ENCODE results near the gene EDNRA.

EDNRA gene

DNA sequence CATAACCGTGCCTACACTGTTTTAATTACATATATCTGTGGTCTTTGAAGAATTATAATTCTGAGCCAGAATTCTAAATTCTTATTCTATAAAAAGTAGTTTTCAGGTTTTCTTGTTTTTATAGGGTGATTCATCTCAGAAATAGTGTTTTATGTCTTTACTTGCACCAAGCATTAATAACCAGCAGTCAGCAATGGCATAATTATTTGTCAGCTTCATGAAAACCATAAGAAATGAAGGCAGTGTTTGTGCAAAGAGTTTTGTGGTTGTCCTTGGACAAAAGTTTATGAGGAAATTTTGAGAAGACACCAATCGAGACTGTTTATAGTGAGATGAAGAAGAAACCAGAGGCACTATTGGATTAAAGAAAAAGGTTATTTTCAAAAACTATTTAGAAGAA is 37.2 kb downstream of the EDNRA start:
- Mint-ChIP-seq H3K9me3 (no peaks in the 10 kb centered on the region), H3K27ac (no peak overlapping the region), H3K4me1 (no peaks in the 10 kb centered on the region), H3K27me3 (peaks cover 10% of the 10 kb centered on the region), H3K4me3 (no peak overlapping the region)
- ATAC-seq (no peak), DNase-seq (no peak)

DNA sequence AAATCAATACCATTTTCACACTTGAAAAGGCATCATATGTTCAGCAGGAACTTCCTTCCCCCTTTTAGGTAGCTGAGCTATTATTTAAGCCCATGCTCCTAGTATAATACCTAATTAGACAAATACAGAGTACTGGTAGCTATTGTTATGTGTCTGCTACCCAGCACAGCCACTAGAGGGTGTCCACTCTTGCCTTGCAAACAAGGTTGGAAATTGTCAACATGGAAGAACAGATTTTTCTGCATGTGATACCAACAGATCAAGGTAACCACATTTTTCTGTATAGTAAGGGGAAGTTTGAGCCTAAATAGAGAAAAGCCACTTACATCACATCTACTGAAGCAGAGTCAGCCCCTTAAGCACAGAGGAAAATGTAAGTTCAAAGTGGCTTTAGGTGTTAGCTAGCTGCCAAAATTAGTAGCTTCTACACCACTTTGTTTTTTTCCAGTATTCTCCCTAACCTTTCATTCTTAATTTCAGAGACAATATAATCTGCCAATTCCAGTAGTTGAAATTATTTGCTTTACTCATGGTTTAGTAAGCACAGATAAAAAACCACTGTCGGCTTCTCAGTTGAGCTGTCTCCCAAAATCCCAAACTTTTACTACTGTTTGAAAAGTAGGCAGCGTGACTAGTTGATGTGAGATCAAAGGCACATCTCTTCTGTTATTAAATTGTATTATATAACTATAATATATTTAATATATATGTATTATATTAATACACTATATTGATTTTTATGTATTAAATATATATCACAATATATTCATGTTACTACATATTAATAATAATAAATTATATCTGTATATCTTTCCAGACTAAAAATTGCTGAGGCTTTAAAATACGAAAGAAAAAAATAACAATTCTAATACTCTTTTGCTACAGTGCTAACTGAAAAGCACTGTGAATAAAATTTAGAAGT is 38.2 kb downstream of the EDNRA start:
- H3K27me3 Mint-ChIP-seq = peaks cover 7% of the 10 kb centered on the region
- H3K4me3 Mint-ChIP-seq = no peak overlapping the region
- ATAC-seq (peak; percentile 80), DNase-seq (peak; percentile 22 to 46)
- H3K9me3 Mint-ChIP-seq = no peaks in the 10 kb centered on the region
- no peak overlapping the region for H3K27ac Mint-ChIP-seq
- no peaks in the 10 kb centered on the region for H3K4me1 Mint-ChIP-seq

DNA sequence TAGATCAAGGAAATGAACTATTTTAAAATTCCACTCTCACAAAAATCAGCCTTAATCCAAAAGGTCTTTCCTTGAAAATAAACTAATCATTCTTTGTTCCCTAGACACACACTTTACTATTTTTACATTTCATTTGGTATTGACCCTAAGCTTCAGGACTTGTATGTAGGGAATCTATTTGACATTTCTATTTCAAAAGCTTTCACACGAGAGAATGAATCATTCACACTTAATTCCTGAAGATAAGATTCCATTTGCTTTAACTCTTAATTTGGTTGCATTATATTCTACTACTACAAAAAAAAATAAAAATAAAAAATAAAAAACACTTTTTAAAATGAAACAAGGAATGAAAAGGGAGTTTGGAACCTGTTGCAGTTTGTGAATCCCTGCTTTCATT is 43.7 kb downstream of the EDNRA start:
- H3K27ac Mint-ChIP-seq = no peak overlapping the region
- H3K9me3 Mint-ChIP-seq = no peaks in the 10 kb centered on the region
- ATAC-seq (no peak), DNase-seq (no peak)
- H3K4me3 Mint-ChIP-seq = no peak overlapping the region
- no peaks in the 10 kb centered on the region for H3K4me1 Mint-ChIP-seq
- peaks cover 26% of the 10 kb centered on the region for H3K27me3 Mint-ChIP-seq

DNA sequence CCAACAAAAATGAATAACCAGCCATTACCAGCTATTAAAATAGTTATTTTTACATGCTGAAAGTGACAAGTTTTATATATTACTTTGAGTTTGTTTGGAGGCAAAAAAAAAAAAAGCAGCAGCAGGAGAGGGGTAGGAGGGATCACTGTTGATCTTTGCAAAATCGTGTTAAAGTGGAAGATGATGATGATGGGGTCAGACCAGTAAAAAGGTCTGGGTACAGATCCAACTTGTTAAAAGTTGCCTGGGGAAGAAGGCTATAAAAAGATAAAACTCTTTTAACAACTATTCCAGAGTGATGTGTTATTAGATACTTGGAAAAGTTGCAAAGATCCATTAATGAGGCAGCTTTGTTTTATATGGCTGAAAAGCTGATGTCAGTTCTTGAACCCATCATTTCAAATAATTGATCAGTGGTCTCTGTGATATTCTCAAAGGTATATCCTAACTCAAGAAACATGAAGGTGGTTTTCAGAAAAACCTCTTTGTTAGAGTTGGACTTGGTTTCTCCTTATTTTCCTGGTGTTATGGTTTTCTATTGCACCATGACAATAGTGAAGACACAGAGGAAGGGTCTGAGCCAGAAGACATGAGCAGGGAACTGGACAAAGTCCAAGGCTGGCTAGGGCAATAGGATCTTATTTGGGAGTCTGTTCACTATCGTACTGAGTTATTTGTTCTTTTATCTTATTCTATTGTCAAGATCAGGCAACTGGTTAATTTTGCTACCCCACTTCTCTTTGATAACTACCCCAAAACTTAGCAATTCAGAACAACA is 44.8 kb downstream of the EDNRA start:
- Mint-ChIP-seq H3K27ac (no peak overlapping the region), H3K4me3 (no peak overlapping the region), H3K27me3 (peaks cover 21% of the 10 kb centered on the region), H3K4me1 (no peaks in the 10 kb centered on the region), H3K9me3 (no peaks in the 10 kb centered on the region)
- no peak for DNase-seq
- no peak for ATAC-seq

DNA sequence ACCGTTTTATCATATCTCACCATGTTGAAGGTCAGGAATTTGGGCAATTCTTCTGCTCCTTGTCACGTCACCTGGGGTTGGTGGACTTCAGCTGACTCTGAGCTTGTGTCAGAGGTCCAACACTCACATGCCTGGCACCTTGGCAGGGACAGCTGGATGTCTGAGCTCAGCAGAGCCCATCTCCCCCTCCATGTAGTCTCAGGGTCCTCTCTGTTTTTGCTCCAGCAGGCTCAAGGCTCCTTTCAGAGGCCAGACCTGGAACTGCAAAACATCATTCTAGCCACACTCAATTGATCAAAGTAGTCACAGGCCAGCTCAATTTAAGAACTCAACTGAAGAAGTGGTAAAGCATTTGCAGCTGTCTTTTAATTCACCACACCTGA is 45.4 kb downstream of the EDNRA start:
- Mint-ChIP-seq H3K9me3 (no peaks in the 10 kb centered on the region), H3K27me3 (peaks cover 21% of the 10 kb centered on the region), H3K4me1 (no peaks in the 10 kb centered on the region), H3K4me3 (no peak overlapping the region), H3K27ac (no peak overlapping the region)
- no peak for DNase-seq
- no peak for ATAC-seq

DNA sequence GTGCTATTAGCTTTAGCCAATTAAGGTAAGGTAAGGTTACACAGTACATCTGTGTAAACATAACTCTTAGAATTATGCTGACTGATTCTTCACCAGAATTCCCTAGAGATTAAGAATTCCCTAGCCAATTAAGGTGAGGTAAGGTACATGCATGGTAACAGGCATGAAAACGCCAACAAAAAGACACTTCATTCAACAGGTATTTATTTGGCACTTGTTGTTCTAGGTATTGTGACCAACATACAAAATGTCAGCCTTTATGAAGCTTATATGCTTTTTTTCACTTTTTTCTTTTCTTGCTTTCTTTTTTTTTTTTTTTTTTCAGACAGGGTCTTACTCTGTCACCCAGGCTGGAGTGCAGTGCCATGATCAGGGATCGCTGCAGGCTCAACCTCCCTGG is 47.2 kb downstream of the EDNRA start:
- no peaks in the 10 kb centered on the region for H3K9me3 Mint-ChIP-seq
- H3K27ac Mint-ChIP-seq = no peak overlapping the region
- ATAC-seq (no peak), DNase-seq (no peak)
- H3K4me1 Mint-ChIP-seq = no peaks in the 10 kb centered on the region
- no peak overlapping the region for H3K4me3 Mint-ChIP-seq
- H3K27me3 Mint-ChIP-seq = peaks cover 21% of the 10 kb centered on the region

DNA sequence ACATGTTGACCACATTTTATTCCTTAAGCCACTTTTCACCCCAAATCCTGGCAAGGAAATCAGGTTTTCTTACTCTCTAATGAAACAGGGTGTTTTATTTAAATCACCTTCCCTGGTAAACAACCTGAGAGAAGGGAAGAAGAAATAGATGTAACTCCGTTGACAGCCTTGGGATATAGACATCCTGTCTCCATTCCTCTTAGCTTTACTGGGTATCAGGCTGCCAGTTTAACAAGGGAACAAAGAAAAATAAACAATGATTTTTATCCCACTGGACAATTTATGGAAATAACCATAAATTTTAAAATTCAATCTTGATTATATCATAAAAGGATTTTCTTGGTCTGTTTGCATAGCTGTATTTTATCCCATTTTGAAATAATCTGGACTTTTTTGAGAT is 49.2 kb downstream of the EDNRA start:
- DNase-seq (no peak), ATAC-seq (no peak)
- Mint-ChIP-seq H3K27me3 (peaks cover 28% of the 10 kb centered on the region), H3K27ac (no peak overlapping the region), H3K4me3 (no peak overlapping the region), H3K9me3 (no peaks in the 10 kb centered on the region), H3K4me1 (no peaks in the 10 kb centered on the region)

DNA sequence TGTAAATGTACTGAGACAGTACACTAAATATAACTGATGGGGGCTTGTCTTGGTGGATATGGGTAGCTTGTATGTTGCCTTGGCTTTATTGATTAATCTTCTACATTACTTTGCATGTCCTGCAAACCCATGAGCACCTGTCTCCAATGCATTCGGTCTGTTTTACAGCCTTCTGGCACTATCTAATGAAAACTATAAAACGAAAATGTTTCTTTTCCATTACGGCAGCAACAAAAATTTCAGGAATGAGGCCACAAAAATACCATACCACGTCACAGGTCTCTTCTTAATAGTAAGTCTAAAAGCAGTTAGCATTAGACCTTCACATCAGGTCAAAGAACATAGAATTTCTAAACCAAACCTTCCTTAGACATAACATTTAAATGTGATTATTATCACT is 49.8 kb downstream of the EDNRA start:
- Mint-ChIP-seq H3K27ac (no peak overlapping the region), H3K27me3 (peaks cover 27% of the 10 kb centered on the region), H3K9me3 (no peaks in the 10 kb centered on the region), H3K4me3 (no peak overlapping the region), H3K4me1 (no peaks in the 10 kb centered on the region)
- DNase-seq (no peak), ATAC-seq (no peak)

DNA sequence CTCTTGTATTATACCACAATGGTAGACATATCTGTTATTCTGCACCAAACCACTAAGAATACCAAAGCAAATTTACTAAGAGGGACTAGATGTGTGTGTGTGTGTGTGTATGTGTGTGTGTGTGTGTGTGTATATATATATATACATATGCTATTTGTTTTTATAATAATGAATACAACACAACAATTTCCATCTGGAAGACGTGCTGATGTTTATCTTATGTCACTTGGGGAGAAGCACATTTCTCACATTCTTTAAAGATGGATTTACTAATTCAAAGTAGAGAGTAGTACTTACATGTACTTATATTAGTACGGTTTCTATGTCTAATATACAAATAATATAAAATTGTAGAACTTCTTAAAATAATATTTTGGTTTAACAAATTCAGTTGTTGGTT is 52.0 kb downstream of the EDNRA start:
- ATAC-seq = no peak
- no peak for DNase-seq
- Mint-ChIP-seq H3K27ac (no peak overlapping the region), H3K4me1 (no peaks in the 10 kb centered on the region), H3K27me3 (peaks cover 20% of the 10 kb centered on the region), H3K9me3 (no peaks in the 10 kb centered on the region), H3K4me3 (no peak overlapping the region)

DNA sequence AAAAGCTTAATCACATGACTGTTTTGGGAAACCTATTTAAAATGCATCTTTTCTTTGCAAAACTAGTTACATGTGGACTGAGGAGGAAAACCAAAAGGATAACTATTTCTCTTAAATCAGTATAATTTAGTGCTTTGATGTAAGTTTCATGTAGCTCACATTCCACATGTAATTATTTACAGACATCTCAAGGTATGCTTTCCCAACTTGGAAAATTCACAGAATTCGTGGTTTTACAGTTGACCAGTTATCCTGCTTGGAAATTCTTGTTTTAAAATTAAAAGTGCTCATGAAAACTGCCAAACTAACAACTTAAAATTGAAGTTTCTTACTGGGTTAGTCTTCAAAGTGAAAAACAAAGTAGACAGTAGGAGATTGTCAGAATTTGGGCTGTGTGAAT is 52.4 kb downstream of the EDNRA start:
- no peak overlapping the region for H3K4me3 Mint-ChIP-seq
- no peaks in the 10 kb centered on the region for H3K4me1 Mint-ChIP-seq
- no peak overlapping the region for H3K27ac Mint-ChIP-seq
- peaks cover 17% of the 10 kb centered on the region for H3K27me3 Mint-ChIP-seq
- no peak for DNase-seq
- ATAC-seq = no peak
- H3K9me3 Mint-ChIP-seq = no peaks in the 10 kb centered on the region

DNA sequence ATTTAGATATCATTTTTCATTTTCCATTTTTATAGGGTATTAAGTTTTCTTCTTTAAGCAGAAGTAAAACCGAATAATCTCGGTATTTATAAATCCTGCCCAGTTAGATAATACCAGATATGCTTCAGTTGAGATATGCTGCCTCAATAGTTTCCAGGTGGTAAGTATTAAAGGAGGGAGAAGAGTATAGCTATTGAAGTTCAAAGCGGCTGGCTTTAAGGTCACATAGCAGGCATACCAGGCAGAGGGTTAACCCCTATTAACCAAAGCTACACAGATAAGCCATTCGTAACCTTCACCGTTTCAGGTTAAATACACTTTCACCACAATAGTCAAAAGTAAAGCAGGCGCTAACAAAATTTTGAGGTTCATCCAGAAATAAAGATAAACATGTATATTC is 54.2 kb downstream of the EDNRA start:
- DNase-seq (no peak), ATAC-seq (no peak)
- H3K9me3 Mint-ChIP-seq = no peaks in the 10 kb centered on the region
- H3K4me3 Mint-ChIP-seq = no peak overlapping the region
- no peak overlapping the region for H3K27ac Mint-ChIP-seq
- H3K4me1 Mint-ChIP-seq = no peaks in the 10 kb centered on the region
- H3K27me3 Mint-ChIP-seq = peaks cover 20% of the 10 kb centered on the region

DNA sequence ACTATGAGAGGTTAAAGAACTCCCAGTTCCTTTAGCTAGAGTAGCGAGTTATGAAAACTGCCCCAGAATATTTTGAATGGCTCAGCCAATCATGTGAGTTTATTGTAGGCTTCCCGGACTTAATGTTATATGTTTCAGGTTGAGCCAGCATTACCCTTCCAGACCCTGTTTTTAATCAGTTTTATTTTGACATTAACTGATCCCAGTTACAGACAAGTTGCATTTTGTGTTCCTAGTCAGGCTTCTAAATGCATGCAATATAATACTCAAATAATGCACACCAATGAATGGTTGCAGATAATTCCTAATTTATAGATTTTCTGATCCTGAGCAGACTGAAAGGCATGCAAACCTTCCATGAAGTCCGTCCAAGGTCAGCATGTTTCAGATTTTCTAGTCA is 57.8 kb downstream of the EDNRA start:
- Mint-ChIP-seq H3K27ac (no peak overlapping the region), H3K4me3 (no peak overlapping the region), H3K9me3 (no peaks in the 10 kb centered on the region), H3K4me1 (no peaks in the 10 kb centered on the region), H3K27me3 (peaks cover 18% of the 10 kb centered on the region)
- DNase-seq = no peak
- ATAC-seq = no peak

DNA sequence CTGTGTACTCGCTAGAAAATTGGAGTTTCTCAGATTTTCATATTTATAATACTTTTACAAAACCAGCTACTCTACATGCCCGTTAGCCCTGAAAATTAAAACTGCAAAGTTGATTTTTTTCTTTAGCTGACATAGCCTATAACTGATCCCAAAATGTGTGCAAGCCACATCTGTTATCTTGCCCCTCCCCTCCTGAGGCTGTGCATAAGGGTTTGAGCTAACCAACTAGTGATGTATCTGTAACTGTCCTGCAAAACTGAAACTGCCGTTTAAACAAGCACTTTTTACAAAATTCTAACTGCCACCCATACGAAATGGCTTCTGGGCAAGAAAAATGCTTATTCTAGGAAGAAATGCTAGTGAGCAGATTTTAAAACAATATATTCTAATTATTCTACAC is 59.1 kb downstream of the EDNRA start:
- DNase-seq (no peak), ATAC-seq (no peak)
- no peaks in the 10 kb centered on the region for H3K9me3 Mint-ChIP-seq
- peaks cover 12% of the 10 kb centered on the region for H3K27me3 Mint-ChIP-seq
- no peak overlapping the region for H3K27ac Mint-ChIP-seq
- no peaks in the 10 kb centered on the region for H3K4me1 Mint-ChIP-seq
- no peak overlapping the region for H3K4me3 Mint-ChIP-seq

DNA sequence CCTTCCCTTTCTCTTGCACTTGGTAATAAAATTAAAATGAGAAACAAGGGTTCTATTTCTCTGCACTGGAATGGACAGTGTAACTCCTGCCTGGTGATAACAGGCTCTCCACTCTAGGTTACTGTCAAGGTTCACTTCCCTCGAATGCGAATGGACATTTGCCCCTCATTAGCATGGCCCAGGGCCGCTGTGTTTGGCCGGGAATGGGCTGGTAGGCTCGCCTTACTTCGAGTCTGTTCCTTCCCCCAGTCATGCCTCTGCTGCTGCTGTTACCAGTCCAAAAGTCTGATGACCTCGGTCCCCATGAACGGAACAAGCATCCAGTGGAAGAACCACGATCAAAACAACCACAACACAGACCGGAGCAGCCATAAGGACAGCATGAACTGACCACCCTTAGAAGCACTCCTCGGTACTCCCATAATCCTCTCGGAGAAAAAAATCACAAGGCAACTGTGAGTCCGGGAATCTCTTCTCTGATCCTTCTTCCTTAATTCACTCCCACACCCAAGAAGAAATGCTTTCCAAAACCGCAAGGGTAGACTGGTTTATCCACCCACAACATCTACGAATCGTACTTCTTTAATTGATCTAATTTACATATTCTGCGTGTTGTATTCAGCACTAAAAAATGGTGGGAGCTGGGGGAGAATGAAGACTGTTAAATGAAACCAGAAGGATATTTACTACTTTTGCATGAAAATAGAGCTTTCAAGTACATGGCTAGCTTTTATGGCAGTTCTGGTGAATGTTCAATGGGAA is 61.5 kb downstream of the EDNRA start:
- Mint-ChIP-seq H3K27me3 (peaks cover 21% of the 10 kb centered on the region), H3K9me3 (no peaks in the 10 kb centered on the region), H3K27ac (no peak overlapping the region), H3K4me1 (no peaks in the 10 kb centered on the region), H3K4me3 (no peak overlapping the region)
- DNase-seq = no peak
- no peak for ATAC-seq

DNA sequence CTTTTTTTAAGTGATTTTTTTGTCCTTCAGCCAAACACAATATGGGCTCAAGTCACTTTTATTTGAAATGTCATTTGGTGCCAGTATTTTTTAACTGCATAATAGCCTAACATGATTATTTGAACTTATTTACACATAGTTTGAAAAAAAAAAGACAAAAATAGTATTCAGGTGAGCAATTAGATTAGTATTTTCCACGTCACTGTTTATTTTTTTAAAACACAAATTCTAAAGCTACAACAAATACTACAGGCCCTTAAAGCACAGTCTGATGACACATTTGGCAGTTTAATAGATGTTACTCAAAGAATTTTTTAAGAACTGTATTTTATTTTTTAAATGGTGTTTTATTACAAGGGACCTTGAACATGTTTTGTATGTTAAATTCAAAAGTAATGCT is 62.1 kb downstream of the EDNRA start:
- ATAC-seq (no peak), DNase-seq (no peak)
- Mint-ChIP-seq H3K4me3 (no peak overlapping the region), H3K27ac (no peak overlapping the region), H3K4me1 (no peaks in the 10 kb centered on the region), H3K27me3 (peaks cover 21% of the 10 kb centered on the region), H3K9me3 (no peaks in the 10 kb centered on the region)

DNA sequence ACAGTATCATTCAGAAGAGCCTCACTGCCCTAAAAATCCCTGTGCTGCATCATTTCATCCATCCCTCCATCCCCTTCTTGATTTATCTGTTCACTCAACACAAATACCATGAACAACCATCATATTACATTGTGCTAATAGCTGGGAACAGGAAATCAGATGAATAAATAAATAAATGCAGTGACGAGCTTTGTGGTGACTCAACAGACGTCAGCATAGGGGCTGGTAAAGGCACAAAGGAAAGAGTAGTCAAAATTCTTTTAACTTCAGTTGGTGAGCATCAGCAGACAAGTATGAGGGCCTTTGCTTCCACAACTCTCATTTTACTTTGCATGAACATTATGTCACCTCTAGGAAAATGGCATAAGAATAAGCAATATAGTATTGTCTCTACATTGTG is 65.5 kb downstream of the EDNRA start:
- ATAC-seq (no peak), DNase-seq (no peak)
- Mint-ChIP-seq H3K4me1 (peaks cover 10% of the 10 kb centered on the region), H3K27ac (no peak overlapping the region), H3K27me3 (peaks cover 20% of the 10 kb centered on the region), H3K4me3 (no peak overlapping the region), H3K9me3 (peaks cover 0 to 12% of the 10 kb centered on the region in 2 donors)
